Neural progenitor cell (in vitro differentiated cells): ENCODE data around the gene GRIK3.

Experiments
- CTCF ChIP-seq: fragments of 200-600 bp; sonication (generic); IDR thresholded peaks from 2 replicates; pipeline ENCODE4 v1.5.1; 2017; ENCODE audit warnings: antibody characterized with exemption, mild to moderate bottlenecking
- EZH2 ChIP-seq: fragments of 200-600 bp; sonication (generic); IDR thresholded peaks from 2 replicates; pipeline ENCODE4 v1.6.1; 2017; ENCODE audit warnings: antibody characterized with exemption, mild to moderate bottlenecking, moderate library complexity
- EZH2phosphoT487 ChIP-seq: fragments of 200-600 bp; sonication (generic); IDR thresholded peaks from 2 replicates; pipeline ENCODE4 v1.6.1; 2017; ENCODE audit warnings: antibody characterized with exemption

GRCh38 chr1:36772647-36773495 lies 261.4 kb downstream of the GRIK3 start:
- TF ChIP-seq CTCF (no peak), EZH2phosphoT487 (no peak), EZH2 (no peak)
